ENCODE measurements around the gene LRIF1. TPM values are rescaled to one million over a fixed set of nuclear protein-coding genes. Genes with fewer than 3 reads are reported as not detected.

The LRIF1 gene
- total RNA-seq, 1 donor from 2014 or later, result 33.1 TPM

DNA sequence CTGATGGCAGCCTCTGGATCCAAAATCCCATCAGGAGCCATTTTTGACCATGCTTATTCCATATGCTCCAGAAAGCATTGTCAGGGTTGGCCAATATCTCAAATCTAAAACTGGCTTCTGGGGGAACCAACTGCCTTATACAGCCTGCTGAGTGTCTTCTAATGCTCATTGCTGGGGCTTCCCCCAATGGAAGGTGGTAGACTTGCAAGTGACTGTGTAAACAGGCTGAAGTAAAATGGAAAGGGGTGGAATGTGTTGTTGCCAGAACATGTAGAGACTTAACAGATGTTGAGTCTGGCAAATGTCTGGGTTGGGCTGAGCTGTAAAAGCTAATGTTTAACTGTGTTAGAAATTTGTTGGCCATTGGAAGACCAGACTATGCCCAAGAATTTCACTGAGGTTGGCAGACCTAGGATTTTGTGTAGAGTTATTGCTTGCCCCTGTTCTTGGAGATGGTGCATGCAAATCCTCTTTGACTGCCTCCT, 22.7 kb upstream of the LRIF1 start:
- no peaks in the 10 kb centered on the region for H3K36me3 ChIP-seq (ENCODE audit: control insufficient read depth, insufficient read depth, low read length)
- no peak overlapping the region for H3K4me3 ChIP-seq (ENCODE audit: low read depth, low read length)
- TF ChIP-seq, protein P1, sequence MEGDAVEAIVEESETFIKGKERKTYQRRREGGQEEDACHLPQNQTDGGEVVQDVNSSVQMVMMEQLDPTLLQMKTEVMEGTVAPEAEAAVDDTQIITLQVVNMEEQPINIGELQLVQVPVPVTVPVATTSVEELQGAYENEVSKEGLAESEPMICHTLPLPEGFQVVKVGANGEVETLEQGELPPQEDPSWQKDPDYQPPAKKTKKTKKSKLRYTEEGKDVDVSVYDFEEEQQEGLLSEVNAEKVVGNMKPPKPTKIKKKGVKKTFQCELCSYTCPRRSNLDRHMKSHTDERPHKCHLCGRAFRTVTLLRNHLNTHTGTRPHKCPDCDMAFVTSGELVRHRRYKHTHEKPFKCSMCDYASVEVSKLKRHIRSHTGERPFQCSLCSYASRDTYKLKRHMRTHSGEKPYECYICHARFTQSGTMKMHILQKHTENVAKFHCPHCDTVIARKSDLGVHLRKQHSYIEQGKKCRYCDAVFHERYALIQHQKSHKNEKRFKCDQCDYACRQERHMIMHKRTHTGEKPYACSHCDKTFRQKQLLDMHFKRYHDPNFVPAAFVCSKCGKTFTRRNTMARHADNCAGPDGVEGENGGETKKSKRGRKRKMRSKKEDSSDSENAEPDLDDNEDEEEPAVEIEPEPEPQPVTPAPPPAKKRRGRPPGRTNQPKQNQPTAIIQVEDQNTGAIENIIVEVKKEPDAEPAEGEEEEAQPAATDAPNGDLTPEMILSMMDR (IDR thresholded peaks at IDR 0.05; ENCODE audit: insufficient read depth, low read length, poor library complexity, severe bottlenecking), result no peak
- H3K27me3 ChIP-seq (ENCODE audit: control insufficient read depth, insufficient read depth, low read length), result no peaks in the 10 kb centered on the region
- DNase-seq (ENCODE audit: low read depth), result no peak

- no peak overlapping the region for H3K4me3 ChIP-seq (ENCODE audit: low read depth, low read length)
- H3K27me3 ChIP-seq (ENCODE audit: control insufficient read depth, insufficient read depth, low read length), result no peaks in the 10 kb centered on the region
- TF ChIP-seq, protein P1 (IDR thresholded peaks at IDR 0.05; ENCODE audit: insufficient read depth, low read length, poor library complexity, severe bottlenecking), result no peak
- H3K36me3 ChIP-seq (ENCODE audit: control insufficient read depth, insufficient read depth, low read length), result no peaks in the 10 kb centered on the region
- DNase-seq (ENCODE audit: low read depth), result no peak
These were observed 18.6 kb upstream of the LRIF1 start for GRCh38 chr1:110982320-110982719.

GRCh38 chr1:110979154-110979553, 15.4 kb upstream of the LRIF1 start:
- H3K36me3 ChIP-seq (ENCODE audit: control insufficient read depth, insufficient read depth, low read length), result no peaks in the 10 kb centered on the region
- TF ChIP-seq, protein P1 (IDR thresholded peaks at IDR 0.05; ENCODE audit: insufficient read depth, low read length, poor library complexity, severe bottlenecking), result no peak
- no peak overlapping the region for H3K4me3 ChIP-seq (ENCODE audit: low read depth, low read length)
- H3K27me3 ChIP-seq (ENCODE audit: control insufficient read depth, insufficient read depth, low read length), result no peaks in the 10 kb centered on the region
- no peak for DNase-seq (ENCODE audit: low read depth)

DNA sequence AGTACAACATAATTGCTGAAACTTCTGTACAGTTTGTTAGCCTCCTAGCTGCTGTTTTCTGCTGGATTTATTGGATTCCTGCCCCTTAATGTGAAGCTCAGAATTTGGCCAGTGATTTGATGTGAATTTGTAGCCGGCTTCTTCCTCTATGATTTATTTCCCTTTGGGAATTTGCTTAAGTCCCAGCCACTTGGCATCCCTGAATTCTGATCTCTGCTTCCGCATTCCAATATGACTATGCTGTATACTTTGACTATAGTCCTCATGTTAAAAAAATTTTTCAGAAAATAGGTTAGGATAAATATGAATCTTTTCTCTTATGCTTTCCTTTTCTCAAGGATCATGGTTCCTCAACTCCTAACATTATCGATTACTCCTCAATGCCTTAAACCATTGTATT, 12.4 kb upstream of the LRIF1 start:
- H3K27me3 ChIP-seq (ENCODE audit: control insufficient read depth, insufficient read depth, low read length), result no peaks in the 10 kb centered on the region
- no peaks in the 10 kb centered on the region for H3K36me3 ChIP-seq (ENCODE audit: control insufficient read depth, insufficient read depth, low read length)
- TF ChIP-seq, protein P1 (IDR thresholded peaks at IDR 0.05; ENCODE audit: insufficient read depth, low read length, poor library complexity, severe bottlenecking), result no peak
- DNase-seq (ENCODE audit: low read depth), result no peak
- no peak overlapping the region for H3K4me3 ChIP-seq (ENCODE audit: low read depth, low read length)

DNA sequence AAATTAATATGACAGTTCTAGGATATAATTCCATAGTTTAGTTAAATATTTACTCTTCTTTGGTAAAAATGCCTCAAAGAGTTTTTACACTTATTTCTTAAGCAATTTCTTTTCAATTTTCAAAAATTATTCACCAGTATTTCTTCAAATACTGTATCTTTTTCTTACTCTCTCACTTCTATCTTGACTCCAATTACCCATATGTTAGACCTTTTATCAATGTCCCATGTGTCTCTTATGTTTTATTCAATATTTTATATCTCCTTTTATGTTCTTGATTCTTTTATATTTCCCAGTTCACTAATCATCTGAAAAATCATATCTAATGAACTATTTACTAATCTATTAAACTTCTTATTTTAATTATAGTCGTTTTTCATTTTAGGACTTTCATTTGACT, 11.5 kb upstream of the LRIF1 start:
- TF ChIP-seq, protein P1 (IDR thresholded peaks at IDR 0.05; ENCODE audit: insufficient read depth, low read length, poor library complexity, severe bottlenecking), result no peak
- H3K4me3 ChIP-seq (ENCODE audit: low read depth, low read length), result no peak overlapping the region
- H3K27me3 ChIP-seq (ENCODE audit: control insufficient read depth, insufficient read depth, low read length), result no peaks in the 10 kb centered on the region
- H3K36me3 ChIP-seq (ENCODE audit: control insufficient read depth, insufficient read depth, low read length), result no peaks in the 10 kb centered on the region
- no peak for DNase-seq (ENCODE audit: low read depth)

GRCh38 chr1:110967256-110967655, 3.5 kb upstream of the LRIF1 start:
- TF ChIP-seq, protein P1 (IDR thresholded peaks at IDR 0.05; ENCODE audit: insufficient read depth, low read length, poor library complexity, severe bottlenecking), result no peak
- no peaks in the 10 kb centered on the region for H3K27me3 ChIP-seq (ENCODE audit: control insufficient read depth, insufficient read depth, low read length)
- H3K36me3 ChIP-seq (ENCODE audit: control insufficient read depth, insufficient read depth, low read length), result no peaks in the 10 kb centered on the region
- H3K4me3 ChIP-seq (ENCODE audit: low read depth, low read length), result no peak overlapping the region
- DNase-seq (ENCODE audit: low read depth), result no peak
